Lower leg skin (tissue), 4 donors: ENCODE measurements around the gene ZFAND3. TPM values are rescaled to one million over a fixed set of nuclear protein-coding genes. Genes with fewer than 3 reads are reported as not detected.

Source experiments
- DNase-seq, 2 donors: peaks; one replicate each; pipeline ENCODE4 v3.0.0-alpha.2; 2019; ENCODE audit warnings: low spot score in 2 of 2
- H3K4me3 ChIP-seq: fragments of 200-600 bp; sonication (generic); 2 replicates; pipeline ENCODE4 v1.5.1; 2017; ENCODE audit warnings: mild to moderate bottlenecking, low read depth; ENCODE audit not compliant: poor library complexity, severe bottlenecking
- POLR2A ChIP-seq, 2 donors: fragments of 450-650 bp; IDR thresholded peaks; one replicate each; pipeline ENCODE4 v1.6.1; 2016 to 2017; ENCODE audit warnings: antibody characterized with exemption in 2 of 2, mild to moderate bottlenecking in 1 of 2, moderate library complexity in 1 of 2
- WGBS, 2 donors: methylation state at CpG; one replicate each; pipeline ENCODE4 v1.1.5; 2018; 5-methylcytosine and 5-hydroxymethylcytosine counted together
- intact Hi-C: fragments of 100-400 bp; cut with DNase I; formaldehyde crosslinking; loops from one replicate; pipeline ENCODE4 v1.15.0; 2023; ENCODE audit warnings: low total_unique reads
- total RNA-seq, 4 donors: library from RNA; depleted of rRNA; stranded (reverse); fragments of >200 nt; gene quantifications; one replicate each; pipeline ENCODE4 v1.1.0, GENCODE V29; 2016
- TF ChIP-seq, protein P1 (sequence below), 3 donors: fragments of 450-650 bp; IDR thresholded peaks; one replicate each; pipeline ENCODE4 v1.5.1; 2016; ENCODE audit warnings: antibody characterized with exemption in 3 of 3, mild to moderate bottlenecking in 3 of 3, moderate library complexity in 2 of 3

ZFAND3 gene
- total RNA-seq, 4 donors from 2014 or later, result 26.3 to 40.8 (median 30.3) TPM

DNA sequence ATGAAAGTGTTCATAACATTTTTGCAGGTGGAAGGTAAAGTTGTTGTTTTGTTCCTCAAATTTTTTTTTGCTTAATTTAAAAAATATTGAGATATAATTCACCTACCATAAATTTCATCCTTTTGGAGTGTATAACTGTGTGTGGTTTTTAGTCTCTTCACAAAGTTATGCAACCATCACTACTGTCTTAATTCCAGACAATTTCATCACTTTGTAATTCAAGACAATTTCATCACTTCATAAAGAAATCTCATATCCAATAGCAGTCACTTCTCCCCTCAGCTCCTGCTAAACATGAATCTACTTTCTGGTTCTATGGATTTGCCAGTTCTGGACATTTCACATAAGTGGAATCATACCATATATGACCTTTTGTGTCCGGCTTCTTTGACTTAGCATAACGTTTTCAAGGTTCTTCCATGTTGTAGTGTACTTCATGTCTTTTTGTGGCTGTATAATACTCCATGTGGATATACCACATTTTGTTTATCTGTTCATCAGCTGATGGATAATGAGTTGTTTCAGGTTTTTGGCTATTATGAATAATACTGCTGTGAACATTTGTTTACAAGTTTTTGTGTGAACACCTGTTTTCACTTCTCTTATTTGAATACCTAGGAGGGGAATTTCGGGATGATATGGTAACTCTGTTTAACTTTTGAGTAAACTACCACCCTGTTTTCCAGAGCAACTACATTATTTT, 18.8 kb downstream of the ZFAND3 start:
- WGBS, 2 donors, result 90 to 93% methylated on average over 3 of the region's 3 CpGs
- no peak for DNase-seq
- no peak overlapping the region for H3K4me3 ChIP-seq
- intact Hi-C loops, result no loop called here
- TF ChIP-seq, protein P1, sequence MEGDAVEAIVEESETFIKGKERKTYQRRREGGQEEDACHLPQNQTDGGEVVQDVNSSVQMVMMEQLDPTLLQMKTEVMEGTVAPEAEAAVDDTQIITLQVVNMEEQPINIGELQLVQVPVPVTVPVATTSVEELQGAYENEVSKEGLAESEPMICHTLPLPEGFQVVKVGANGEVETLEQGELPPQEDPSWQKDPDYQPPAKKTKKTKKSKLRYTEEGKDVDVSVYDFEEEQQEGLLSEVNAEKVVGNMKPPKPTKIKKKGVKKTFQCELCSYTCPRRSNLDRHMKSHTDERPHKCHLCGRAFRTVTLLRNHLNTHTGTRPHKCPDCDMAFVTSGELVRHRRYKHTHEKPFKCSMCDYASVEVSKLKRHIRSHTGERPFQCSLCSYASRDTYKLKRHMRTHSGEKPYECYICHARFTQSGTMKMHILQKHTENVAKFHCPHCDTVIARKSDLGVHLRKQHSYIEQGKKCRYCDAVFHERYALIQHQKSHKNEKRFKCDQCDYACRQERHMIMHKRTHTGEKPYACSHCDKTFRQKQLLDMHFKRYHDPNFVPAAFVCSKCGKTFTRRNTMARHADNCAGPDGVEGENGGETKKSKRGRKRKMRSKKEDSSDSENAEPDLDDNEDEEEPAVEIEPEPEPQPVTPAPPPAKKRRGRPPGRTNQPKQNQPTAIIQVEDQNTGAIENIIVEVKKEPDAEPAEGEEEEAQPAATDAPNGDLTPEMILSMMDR (IDR thresholded peaks at IDR 0.05), result no peak
- no peak for TF ChIP-seq POLR2A (IDR thresholded peaks at IDR 0.05)

DNA sequence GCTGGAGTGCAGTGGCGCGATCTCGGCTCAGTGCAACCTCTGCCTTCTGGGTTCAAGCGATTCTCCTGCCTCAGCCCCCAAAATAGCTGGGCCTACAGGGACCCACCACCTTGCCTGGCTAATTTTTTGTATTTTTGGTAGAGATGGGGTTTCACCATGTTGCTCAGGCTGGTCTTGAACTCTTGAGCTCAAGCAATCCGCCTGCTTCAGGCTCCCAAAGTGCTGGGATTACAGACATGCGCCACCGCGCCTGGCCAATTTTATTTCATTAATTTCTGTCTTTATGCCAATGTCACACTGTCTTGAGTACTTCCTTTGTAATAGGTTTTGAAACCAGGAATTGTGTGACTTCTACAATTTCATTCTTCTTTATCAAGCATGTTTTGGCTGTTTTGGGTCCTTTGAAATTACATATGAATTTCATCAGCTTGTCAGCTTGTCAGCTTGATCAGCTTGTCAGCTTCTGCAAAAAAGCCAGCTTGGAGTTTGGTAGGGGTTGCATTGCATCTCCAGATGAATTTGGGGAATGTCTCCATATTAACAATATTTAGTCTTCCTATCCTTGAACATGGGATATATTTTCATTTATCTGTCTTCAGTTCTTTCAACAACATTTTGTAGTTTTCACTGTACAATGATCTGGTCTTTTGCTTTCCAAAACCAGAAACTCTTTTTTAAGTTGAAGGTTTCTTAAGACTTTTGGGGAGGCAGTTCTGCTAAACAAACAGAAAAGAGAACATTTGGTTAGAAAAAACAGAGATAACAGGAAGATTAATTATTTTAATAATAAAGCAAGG, 20.8 kb downstream of the ZFAND3 start:
- TF ChIP-seq POLR2A (IDR thresholded peaks at IDR 0.05), result no peak
- TF ChIP-seq, protein P1 (IDR thresholded peaks at IDR 0.05), result no peak
- intact Hi-C loops, result no loop called here
- no peak for DNase-seq
- no peak overlapping the region for H3K4me3 ChIP-seq
- 96 to 97% methylated on average over 8 of the region's 8 CpGs for WGBS, 2 donors

DNA sequence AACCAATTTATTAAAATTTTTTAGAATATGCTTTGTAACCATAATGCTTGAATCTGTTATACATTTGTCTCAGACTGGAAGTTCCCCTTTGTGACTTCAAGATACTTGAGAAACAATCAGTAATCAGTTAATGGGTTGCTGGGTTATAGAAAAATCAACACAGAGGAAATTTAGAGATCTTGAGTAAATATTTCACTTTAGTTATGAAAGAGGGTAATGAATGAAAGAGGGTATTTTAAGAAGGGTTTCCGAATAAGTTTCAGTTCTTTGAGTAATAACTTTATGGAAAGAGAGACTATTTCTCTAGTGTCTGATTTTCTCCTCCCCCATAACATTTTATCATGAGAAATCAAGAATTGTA, 21.4 kb downstream of the ZFAND3 start:
- TF ChIP-seq, protein P1 (IDR thresholded peaks at IDR 0.05), result no peak
- TF ChIP-seq POLR2A (IDR thresholded peaks at IDR 0.05), result no peak
- no peak for DNase-seq
- intact Hi-C loops, result no loop called here
- 73 to 87% methylated on average over 1 of the region's 1 CpG for WGBS, 2 donors
- no peak overlapping the region for H3K4me3 ChIP-seq

DNA sequence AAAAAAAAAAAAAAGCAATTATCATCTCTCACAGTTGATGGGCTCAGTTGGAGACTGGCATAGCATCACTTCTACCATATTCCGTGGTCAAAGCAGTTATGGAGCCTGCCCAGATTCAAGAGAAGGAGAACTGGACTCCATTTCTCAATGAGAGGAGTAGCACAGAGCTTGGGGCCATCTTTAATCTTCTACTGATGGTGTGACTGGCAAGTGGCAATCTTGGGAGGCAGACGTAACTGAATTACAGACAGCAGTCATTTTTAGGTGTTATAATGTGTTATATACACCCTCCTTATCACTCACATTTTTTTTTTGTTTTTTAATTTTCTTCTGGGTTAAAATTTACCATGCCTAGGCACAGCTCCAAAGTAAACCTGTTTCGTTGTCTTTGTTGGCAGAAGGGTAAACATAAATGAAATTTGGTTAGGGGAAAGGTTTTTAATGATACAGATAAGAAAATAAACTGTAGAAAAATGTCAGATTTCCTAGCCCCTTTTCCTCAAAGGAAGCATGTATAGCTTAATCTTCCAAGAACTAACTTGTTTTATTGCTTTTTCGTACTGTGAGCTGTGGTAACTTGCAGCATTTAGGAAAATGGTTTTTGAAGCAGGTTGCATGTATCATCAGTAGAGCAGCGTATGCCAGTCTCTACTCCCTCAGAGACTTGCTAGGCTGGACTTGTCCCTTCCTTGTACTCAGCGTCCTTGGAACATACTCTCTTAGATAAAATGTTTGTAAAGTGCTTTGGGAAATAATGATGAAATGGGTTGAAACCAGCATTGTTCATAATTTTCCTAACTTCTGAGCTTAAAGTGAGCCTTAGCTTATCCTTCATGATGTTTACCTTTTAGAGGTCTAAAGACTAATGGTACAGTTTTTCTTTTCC, 25.7 kb downstream of the ZFAND3 start:
- intact Hi-C loops, result no loop called here
- TF ChIP-seq POLR2A (IDR thresholded peaks at IDR 0.05), result no peak
- TF ChIP-seq, protein P1 (IDR thresholded peaks at IDR 0.05), result no peak
- DNase-seq, result no peak
- H3K4me3 ChIP-seq, result no peak overlapping the region
- 50 to 54% methylated on average over 6 of the region's 6 CpGs for WGBS, 2 donors

DNA sequence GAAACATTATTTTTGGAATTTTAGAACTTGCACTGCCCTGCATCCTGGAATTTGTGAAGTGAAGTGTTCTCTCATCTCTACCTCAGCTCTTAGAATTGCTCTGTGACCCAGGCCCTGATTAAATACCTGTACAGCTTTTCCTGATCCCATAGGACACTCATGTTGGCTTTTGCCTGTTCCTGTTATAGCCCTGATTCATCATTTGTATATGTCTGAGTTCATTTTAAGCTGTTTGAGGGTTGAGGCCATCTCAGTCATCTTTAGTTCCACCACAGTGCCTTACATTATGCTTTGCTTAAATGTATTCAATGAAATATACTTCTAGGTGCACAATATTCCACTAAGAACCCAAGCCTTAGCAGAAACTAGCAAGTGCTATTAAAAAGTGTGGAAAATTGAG, 26.4 kb downstream of the ZFAND3 start:
- intact Hi-C loops, result no loop called here
- H3K4me3 ChIP-seq, result no peak overlapping the region
- no peak for DNase-seq
- TF ChIP-seq POLR2A (IDR thresholded peaks at IDR 0.05), result no peak
- TF ChIP-seq, protein P1 (IDR thresholded peaks at IDR 0.05), result no peak
